GM19240 (cell line): ENCODE data around the gene GABRD.

Experiments used
- DNase-seq: peaks from one replicate; pipeline ENCODE4 v3.0.0; 2011; ENCODE audit warnings: low spot score; ENCODE audit not compliant: insufficient read length

GABRD gene

DNA sequence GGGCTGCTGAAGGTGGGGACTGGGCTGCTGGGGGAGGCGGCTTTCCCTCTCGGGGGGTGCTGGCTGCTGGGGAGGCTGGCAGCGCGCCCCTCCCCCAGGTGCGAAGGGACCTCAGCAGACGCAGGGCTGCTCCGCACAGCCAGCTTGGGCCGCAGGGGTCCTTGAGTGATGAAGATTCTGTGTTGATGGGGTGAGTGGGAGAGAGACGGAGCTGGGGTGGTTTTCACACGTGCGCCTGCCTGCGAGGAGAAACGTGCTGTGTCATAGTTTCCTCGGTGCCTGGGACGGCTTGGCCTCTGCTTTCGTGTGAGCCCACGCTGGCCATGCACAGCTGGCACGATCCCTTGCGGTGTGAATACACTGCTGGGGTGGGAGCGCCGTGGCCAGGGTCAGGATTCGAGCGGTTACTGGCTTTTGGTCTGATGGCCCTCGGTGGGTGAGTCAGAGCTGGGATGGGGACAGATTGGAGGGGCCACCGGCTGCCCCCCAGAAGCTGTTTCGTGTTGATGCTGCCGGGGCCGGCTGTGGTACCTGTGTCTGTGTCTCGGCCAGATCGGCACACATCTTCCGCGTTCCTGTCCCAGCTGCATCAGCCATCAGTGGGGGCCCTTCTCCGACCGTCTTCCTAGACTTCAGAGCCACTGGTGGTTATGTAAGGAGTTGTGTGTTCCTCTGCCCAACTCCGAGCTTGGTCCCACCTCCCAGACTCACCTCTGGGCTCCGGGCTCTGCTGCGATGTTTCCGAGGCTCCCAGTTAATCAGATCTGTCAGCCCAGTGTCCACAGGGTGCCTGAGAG lies 56.0 kb downstream of the GABRD start:
- DNase-seq, result no peak

DNA sequence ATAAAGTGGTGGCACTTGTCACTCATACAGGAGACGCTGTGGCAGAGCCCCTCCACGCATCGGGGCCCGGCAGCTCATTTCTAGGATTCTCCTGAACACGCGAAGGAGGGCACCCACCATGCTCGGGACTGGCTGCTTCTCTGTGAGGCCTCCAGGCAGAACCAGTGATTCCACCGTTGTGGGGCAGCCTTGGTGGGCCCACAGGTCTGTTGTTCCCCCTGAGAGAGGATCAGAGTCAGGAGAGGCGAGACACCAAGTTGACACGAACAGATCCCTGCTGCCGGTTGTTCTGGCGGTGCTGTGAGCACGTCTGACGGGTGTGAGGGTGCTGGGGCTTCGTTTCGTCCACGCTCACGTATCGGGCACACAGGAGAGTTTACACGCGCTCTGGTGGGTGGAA lies 57.7 kb downstream of the GABRD start:
- DNase-seq, result no peak

DNA sequence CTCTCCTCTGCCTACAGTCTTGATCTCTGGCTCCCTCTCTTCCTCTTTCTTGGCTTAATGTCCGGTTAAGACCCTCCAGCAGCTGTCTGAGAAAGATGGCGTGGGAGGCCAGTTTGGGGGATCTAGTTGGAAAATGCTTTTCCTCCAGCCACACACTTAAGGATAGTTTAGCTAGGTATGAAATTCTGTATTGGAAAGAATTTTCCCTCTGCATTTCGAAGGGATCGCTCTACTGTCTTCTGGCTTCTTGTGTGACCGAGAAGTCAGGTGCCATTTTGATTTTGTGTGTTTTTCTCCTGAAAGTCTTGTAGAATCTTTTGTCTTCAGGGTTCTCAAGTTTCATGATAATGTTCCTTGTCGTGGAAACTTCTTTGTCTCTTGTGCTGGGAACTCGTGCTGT lies 59.0 kb downstream of the GABRD start:
- DNase-seq, result no peak

DNA sequence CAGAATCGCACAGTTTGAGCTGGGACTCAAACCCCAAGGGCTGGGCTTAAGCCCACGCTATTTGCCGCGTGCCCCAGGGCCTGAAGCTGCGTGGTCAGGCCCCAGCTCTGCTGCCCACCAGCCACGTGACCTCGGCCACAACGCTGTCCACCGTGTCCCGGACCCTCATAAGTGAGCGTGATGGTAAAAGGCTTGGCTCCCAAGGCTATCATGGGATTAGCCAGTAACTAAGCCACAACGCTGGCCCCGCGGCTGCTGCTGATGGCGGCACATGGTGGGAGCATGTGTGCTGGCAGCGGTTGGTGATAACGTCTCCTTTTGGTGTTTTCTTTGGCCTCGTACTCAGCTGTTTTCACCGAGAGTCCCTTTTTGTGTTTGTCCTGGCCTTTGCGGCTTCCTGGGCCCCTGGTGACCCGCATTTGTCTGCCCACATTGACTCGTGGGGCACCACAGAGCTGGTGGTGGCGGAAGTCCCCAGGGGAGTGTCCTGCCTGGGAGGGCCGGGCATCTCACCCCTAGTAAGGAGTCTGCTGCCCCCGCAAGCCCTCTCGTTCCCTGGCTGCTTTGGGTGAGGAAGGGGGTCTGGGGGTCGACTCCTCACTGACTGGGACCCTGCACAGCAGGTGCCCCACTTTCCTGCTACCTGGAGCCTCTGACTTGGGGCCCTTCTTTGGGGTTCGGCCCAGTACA lies 60.4 kb downstream of the GABRD start:
- DNase-seq, result no peak

DNA sequence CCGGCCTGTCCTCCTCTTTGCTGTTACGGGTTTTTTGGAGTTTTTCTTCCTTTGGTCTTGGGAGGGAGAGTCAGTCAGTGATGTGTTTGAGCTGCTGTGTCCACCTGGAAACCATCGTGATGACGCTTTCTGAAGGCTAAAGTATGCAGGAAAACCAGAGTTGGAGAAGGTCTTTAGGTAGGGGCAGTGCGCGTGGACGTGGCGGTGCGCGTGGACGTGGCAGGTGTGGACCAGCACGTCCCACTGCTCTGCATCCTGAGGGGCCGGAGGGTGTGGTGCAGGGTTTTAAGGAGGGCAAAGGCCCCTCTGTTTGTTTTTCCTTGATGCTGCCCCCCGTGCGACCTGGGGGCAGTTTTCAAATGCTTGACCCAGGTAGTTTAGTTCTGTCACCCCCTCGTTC lies 61.0 kb downstream of the GABRD start:
- DNase-seq, result no peak
